ENCODE results near the gene EEIG1. TPM values are rescaled to one million over a fixed set of nuclear protein-coding genes. Genes with fewer than 3 reads are reported as not detected.

Gene EEIG1
- total RNA-seq, 1 donor from 2014 or later = 71.1 TPM

DNA sequence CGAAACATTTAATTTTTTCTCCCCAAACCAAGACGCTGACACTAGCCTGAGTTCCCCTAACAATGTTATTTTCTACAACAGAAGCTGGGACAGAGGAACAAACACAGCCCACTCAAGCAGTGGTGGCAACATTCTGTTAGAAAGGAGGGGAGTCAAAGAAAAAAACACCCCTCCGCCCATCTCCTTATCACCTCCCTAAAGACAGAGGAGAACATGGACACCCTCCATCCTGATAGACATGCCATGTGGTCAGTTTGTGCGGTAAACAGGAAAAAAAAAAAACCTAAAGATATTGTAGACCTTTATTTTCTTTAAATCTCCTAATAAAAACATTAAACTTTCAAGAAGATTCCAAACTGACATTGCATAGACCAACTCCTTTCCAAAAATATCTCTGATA is 40.2 kb downstream of the EEIG1 start:
- H3K9me3 Mint-ChIP-seq = no peaks in the 10 kb centered on the region
- no peak for DNase-seq (ENCODE audit: low read depth, low spot score)
- H3K27me3 Mint-ChIP-seq (ENCODE audit: low read depth) = peaks cover 6% of the 10 kb centered on the region
- TF ChIP-seq, protein P1, sequence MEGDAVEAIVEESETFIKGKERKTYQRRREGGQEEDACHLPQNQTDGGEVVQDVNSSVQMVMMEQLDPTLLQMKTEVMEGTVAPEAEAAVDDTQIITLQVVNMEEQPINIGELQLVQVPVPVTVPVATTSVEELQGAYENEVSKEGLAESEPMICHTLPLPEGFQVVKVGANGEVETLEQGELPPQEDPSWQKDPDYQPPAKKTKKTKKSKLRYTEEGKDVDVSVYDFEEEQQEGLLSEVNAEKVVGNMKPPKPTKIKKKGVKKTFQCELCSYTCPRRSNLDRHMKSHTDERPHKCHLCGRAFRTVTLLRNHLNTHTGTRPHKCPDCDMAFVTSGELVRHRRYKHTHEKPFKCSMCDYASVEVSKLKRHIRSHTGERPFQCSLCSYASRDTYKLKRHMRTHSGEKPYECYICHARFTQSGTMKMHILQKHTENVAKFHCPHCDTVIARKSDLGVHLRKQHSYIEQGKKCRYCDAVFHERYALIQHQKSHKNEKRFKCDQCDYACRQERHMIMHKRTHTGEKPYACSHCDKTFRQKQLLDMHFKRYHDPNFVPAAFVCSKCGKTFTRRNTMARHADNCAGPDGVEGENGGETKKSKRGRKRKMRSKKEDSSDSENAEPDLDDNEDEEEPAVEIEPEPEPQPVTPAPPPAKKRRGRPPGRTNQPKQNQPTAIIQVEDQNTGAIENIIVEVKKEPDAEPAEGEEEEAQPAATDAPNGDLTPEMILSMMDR (conservative IDR thresholded peaks at IDR 0.05) = no peak
- peaks cover 41% of the 10 kb centered on the region for H3K4me1 Mint-ChIP-seq
- peaks cover 6% of the 10 kb centered on the region for H3K36me3 Mint-ChIP-seq (ENCODE audit: low read depth)
- H3K27ac Mint-ChIP-seq (ENCODE audit: unreplicated experiment) = no peak overlapping the region
- H3K4me3 Mint-ChIP-seq = peak overlapping the region; percentile 39

DNA sequence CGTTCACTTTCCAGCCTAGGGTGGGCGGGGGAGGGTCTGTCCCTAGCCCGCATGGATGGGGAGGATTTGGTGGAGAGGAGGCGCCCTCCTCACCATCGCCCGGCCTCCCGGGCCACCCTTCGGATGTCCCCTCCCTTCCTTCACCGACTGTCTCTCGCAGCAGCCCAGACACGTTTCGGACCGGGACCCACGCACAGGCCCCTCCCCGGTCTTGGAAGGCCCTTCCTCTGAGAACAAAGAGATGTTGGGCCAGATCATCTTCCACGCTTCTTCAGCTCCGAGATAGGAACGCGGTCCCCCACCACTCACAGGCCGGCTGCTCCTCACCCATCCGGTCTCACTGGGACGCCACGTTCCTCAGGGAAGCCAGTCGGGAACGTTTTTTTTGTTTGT is 42.5 kb downstream of the EEIG1 start:
- Mint-ChIP-seq H3K9me3 (no peaks in the 10 kb centered on the region), H3K27me3 (ENCODE audit: low read depth) (peaks cover 6% of the 10 kb centered on the region), H3K4me1 (peaks cover 44% of the 10 kb centered on the region), H3K27ac (ENCODE audit: unreplicated experiment) (peak overlapping the region; percentile 57), H3K36me3 (ENCODE audit: low read depth) (peaks cover 3% of the 10 kb centered on the region), H3K4me3 (peak overlapping the region; percentile 81)
- no peak for DNase-seq (ENCODE audit: low read depth, low spot score)
- TF ChIP-seq, protein P1 (conservative IDR thresholded peaks at IDR 0.05) = no peak

DNA sequence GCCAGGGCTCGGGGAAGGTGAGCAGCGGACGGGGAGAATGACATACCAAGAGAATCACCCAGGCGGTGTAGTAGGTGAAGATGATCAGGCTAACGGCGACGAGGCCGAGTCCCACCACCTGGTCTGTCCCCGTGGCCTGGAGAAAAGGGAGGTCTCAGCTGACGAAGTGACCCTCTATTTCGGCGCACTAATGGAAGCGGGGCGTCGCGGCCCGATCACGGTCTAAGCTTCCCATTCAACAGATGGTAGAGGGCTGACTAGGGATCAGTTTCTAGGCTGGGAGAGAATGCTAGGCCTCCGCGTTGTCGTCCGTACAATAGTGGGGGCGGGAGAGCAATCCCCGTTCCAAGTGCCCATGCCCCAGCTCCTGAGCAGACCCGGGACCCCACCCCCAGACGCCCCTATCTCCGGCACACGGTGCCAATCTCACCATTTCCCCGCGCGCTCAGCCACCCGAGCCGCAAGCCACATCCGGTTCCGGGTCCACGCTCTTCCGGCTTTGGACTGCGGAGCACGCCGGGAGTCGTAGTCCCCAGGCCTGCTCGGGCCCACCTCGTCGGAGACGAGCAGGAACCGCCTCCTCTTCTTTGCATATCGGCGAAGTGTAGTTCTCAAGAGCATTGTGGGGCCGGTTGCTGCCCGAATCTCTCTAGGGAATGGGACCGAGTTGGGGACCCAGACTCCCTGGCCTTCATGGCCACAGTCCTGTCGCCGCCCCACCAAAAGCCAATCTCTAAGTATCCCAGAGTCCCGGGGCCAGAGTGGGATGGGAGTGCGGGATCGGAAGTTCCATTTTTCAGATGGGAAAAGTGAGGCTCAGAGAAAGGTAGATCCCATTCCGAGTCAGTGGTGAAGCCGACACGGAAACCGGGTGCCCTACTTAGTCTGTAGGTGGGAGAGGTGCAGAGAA is 43.1 kb downstream of the EEIG1 start, which contains the start of gene DPM2:
TSS of gene DPM2 (minus strand) at position 467 of the 910 bp plus-strand sequence. CDS start at position 433, 34 bp downstream.
- peaks cover 40% of the 10 kb centered on the region for H3K4me1 Mint-ChIP-seq
- peak; percentile 65 for DNase-seq (ENCODE audit: low read depth, low spot score)
- H3K27me3 Mint-ChIP-seq (ENCODE audit: low read depth) = peaks cover 9% of the 10 kb centered on the region
- no peaks in the 10 kb centered on the region for H3K36me3 Mint-ChIP-seq (ENCODE audit: low read depth)
- H3K27ac Mint-ChIP-seq (ENCODE audit: unreplicated experiment) = peak within 1 kb of the TSS; percentile 82
- TF ChIP-seq, protein P1 (conservative IDR thresholded peaks at IDR 0.05) = no peak
- peak within 1 kb of the TSS; percentile 99 for H3K4me3 Mint-ChIP-seq
- H3K9me3 Mint-ChIP-seq = no peaks in the 10 kb centered on the region

DNA sequence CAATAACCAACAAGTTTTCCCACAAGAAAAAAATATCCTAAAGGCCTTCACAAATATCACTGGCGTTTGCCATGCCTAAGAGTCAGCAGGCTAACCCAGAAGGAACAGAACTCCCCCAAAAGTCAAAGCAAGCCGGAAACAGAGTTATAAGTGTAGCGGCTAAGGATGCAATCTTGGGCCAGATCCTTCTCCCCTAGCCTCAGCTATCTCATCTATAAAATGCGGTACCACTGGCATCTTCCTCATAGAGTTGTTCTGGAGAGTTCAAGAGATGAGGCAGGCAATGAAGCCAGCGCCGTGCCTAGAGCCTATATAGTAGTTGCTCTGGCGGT is 43.8 kb downstream of the EEIG1 start:
- TF ChIP-seq, protein P1 (conservative IDR thresholded peaks at IDR 0.05) = no peak
- peaks cover 38% of the 10 kb centered on the region for H3K4me1 Mint-ChIP-seq

DNA sequence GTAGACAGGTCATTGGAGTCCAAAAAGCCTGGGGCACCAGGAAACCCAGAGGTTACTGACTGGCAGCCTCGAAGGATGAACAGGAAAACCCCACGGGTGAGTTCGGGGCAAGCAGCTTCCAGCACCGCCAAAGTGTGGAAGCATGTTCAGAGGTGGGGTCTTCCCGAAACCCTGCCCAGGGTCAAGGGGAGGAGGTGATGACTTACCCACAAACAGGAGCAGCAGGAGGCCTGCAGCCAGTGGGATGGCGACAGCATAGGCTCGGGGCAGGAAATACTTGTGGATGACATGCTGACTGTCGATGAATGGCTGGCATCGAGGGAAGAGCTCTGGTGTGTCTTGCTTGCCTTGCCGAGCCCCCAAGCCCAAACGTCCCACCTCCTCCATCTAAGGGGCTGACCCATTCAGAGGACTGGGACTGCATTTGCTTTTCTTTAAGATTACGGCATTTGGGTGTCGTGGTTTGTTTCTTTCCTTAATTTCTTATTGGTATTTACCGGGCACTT is 44.4 kb downstream of the EEIG1 start:
- H3K4me3 Mint-ChIP-seq = peak overlapping the region; percentile 99
- H3K4me1 Mint-ChIP-seq = peaks cover 41% of the 10 kb centered on the region
- DNase-seq (ENCODE audit: low read depth, low spot score) = no peak
- H3K27ac Mint-ChIP-seq (ENCODE audit: unreplicated experiment) = no peak overlapping the region
- H3K9me3 Mint-ChIP-seq = no peaks in the 10 kb centered on the region
- TF ChIP-seq, protein P1 (conservative IDR thresholded peaks at IDR 0.05) = no peak
- peaks cover 14% of the 10 kb centered on the region for H3K27me3 Mint-ChIP-seq (ENCODE audit: low read depth)
- H3K36me3 Mint-ChIP-seq (ENCODE audit: low read depth) = no peaks in the 10 kb centered on the region

More for the DNA sequence above, 43.8 kb downstream of the EEIG1 start:
- H3K36me3 Mint-ChIP-seq (ENCODE audit: low read depth) = no peaks in the 10 kb centered on the region
- no peak for DNase-seq (ENCODE audit: low read depth, low spot score)
- H3K4me3 Mint-ChIP-seq = peak overlapping the region; percentile 99
- H3K27me3 Mint-ChIP-seq (ENCODE audit: low read depth) = peaks cover 9% of the 10 kb centered on the region
- H3K27ac Mint-ChIP-seq (ENCODE audit: unreplicated experiment) = peak overlapping the region; percentile 82
- no peaks in the 10 kb centered on the region for H3K9me3 Mint-ChIP-seq

All from neural crest cell (in vitro differentiated cells).